HepG2 (cell line): ENCODE results near the gene WDR6. TPM values are rescaled to one million over a fixed set of nuclear protein-coding genes. Genes with fewer than 3 reads are reported as not detected.

ENCODE experiments used
- CCAR2 ChIP-seq: fragments of 200-400 bp; formaldehyde crosslinking; optimal IDR thresholded peaks from 2 replicates; pipeline ENCODE3; 2018; ENCODE audit warnings: low read depth, mild to moderate bottlenecking, low read length, moderate library complexity
- FOXO1 ChIP-seq: sonication (generic); formaldehyde crosslinking; IDR thresholded peaks from 2 replicates; pipeline ENCODE4 v1.4.0; 2020; ENCODE audit warnings: missing genetic modification reagents
- HNRNPH1 ChIP-seq: fragments of 200-400 bp; formaldehyde crosslinking; optimal IDR thresholded peaks from 2 replicates; pipeline ENCODE3; 2017; ENCODE audit warnings: mild to moderate bottlenecking, low read depth, low read length
- HOMEZ ChIP-seq: IDR thresholded peaks from 2 replicates; pipeline ENCODE4 v1.6.1; 2016; ENCODE audit warnings: low read depth
- IKZF1 ChIP-seq: fragments of 450-650 bp; IDR thresholded peaks from 2 replicates; pipeline ENCODE4 v1.7.1; 2016
- KLF16 ChIP-seq, 2 experiments: sonication (generic) in 1 of 2; formaldehyde crosslinking in 1 of 2; IDR thresholded peaks; 2 replicates each; pipeline versions ENCODE4 v1.6.1 to v1.8.0; 2016 to 2023; ENCODE audit warnings: missing genetic modification reagents in 2 of 2, missing compliant biosample characterization in 1 of 2
- THAP9 ChIP-seq: sonication (generic); formaldehyde crosslinking; IDR thresholded peaks from 2 replicates; pipeline ENCODE4; 2020; ENCODE audit warnings: missing genetic modification reagents, mild to moderate bottlenecking, borderline replicate concordance
- ZFP1 ChIP-seq: IDR thresholded peaks from 2 replicates; pipeline ENCODE4 v1.6.1; 2016
- ZNF407 ChIP-seq: sonication (generic); formaldehyde crosslinking; IDR thresholded peaks from one replicate; pipeline ENCODE4 v1.5.1; 2020; ENCODE audit warnings: mild to moderate bottlenecking, missing genetic modification reagents; ENCODE audit errors: not compliant biosample characterization
- ZNF512B ChIP-seq: sonication (generic); formaldehyde crosslinking; IDR thresholded peaks from 2 replicates; pipeline ENCODE4 v1.5.1; 2020; ENCODE audit warnings: missing genetic modification reagents, mild to moderate bottlenecking, borderline replicate concordance
- ZNF841 ChIP-seq: sonication (generic); formaldehyde crosslinking; IDR thresholded peaks from 2 replicates; pipeline ENCODE4 v1.8.1; 2023; ENCODE audit warnings: missing genetic modification reagents, borderline replicate concordance
- polyA plus RNA-seq, 8 experiments: library from polyadenylated mRNA; depleted of rRNA in 3 of 8; stranded (reverse) in 7 of 8; unstranded in 1 of 8; fragments of >200 nt; fragmentation: Illumina TruSeq in 4 of 8; extraction: Trizol in 4 of 8; gene quantifications; 2 replicates each; pipeline versions ENCODE4 v1.2.1 to v1.2.3, GENCODE V29; 2011 to 2016; ENCODE audit warnings: low read depth in 4 of 8, missing spikeins in 1 of 8, mixed read lengths in 1 of 8; ENCODE audit not compliant: insufficient read depth in 1 of 8
- total RNA-seq, 5 experiments: library from RNA; depleted of rRNA; stranded (reverse); fragments of >200 nt; fragmentation: Illumina TruSeq; extraction: Trizol; gene quantifications; 2 replicates each; pipeline ENCODE4 v1.2.3, GENCODE V29; 2016; ENCODE audit warnings: low read depth in 1 of 5

Gene WDR6
- total and polyA plus RNA-seq, 2 of the 13 experiments (the other 11 are each of a cell fraction or from before 2014, with no cell fraction given) = 73.4 to 139 TPM

GRCh38 chr3:49017971-49018706, 10.9 kb downstream of the WDR6 start, which contains the start of gene DALRD3 (continued):
- no peak for TF ChIP-seq ZNF407 (CRISPR knock-in tag)
- TF ChIP-seq FOXO1 (CRISPR knock-in tag) = no peak
- no peak for TF ChIP-seq IKZF1
- TF ChIP-seq ZNF841 (CRISPR knock-in tag) = no peak
- no peak for TF ChIP-seq HNRNPH1
- no peak; a peak in 1 of 4 replicates for TF ChIP-seq KLF16 (CRISPR knock-in tag; IDR thresholded peaks at IDR 0.05)
- TF ChIP-seq ZFP1 (CRISPR knock-in tag) = no peak
- peak; percentile 70 for TF ChIP-seq THAP9
- no peak for TF ChIP-seq CCAR2
- TF ChIP-seq ZNF512B (CRISPR knock-in tag) = no peak
- TF ChIP-seq HOMEZ (CRISPR knock-in tag) = no peak
